ENCODE data around the gene SIX2.

- TF ChIP-seq BCL3 (IDR thresholded peaks at IDR 0.05; ENCODE audit: borderline replicate concordance, insufficient read depth, low read depth, low read length, poor library complexity, severe bottlenecking) (no peak), POLR2A (IDR thresholded peaks at IDR 0.05; ENCODE audit: low read depth, low read length) (no peak), GATAD2B (conservative IDR thresholded peaks at IDR 0.05; ENCODE audit: low read depth) (no peak), MEF2A (IDR thresholded peaks at IDR 0.05; ENCODE audit: insufficient read depth, low read depth, low read length) (no peak), JUND (IDR thresholded peaks at IDR 0.05; ENCODE audit: low read depth, low read length) (no peak), MAX (IDR thresholded peaks at IDR 0.05; ENCODE audit: low read depth, low read length) (no peak), NRF1 (conservative IDR thresholded peaks at IDR 0.05; ENCODE audit: low read depth, low read length) (no peak), E2F4 (IDR thresholded peaks at IDR 0.05; ENCODE audit: low read depth, low read length) (no peak), ZBTB33 (IDR thresholded peaks at IDR 0.05) (no peak), CTCF (IDR thresholded peaks at IDR 0.05 in 2 of 3, conservative IDR thresholded peaks at IDR 0.05 in 1 of 3; ENCODE audit: control insufficient read depth in 2 of 3, extremely low read depth in 1 of 3, insufficient read depth in 1 of 3, low read depth in 3 of 3, low read length in 3 of 3) (no peak), KAT2A (conservative IDR thresholded peaks at IDR 0.05; ENCODE audit: control insufficient read depth, low read depth, low read length) (no peak), CHD2 (IDR thresholded peaks at IDR 0.05; ENCODE audit: borderline replicate concordance, low read depth, low read length) (no peak), TAF1 (IDR thresholded peaks at IDR 0.05; ENCODE audit: borderline replicate concordance, low read depth, low read length) (no peak), PAX5 (IDR thresholded peaks at IDR 0.05; ENCODE audit: borderline replicate concordance, low read depth, low read length) (no peak)
These were observed 6.6 kb downstream of the SIX2 start for GRCh38 chr2:45002686-45003085.
